DMS153 (cell line): ENCODE measurements around the gene SELPLG.
A peak's percentile ranks its signal among the peaks of the same experiment; 100 is the strongest.
"Not testable (repeated sequence)": the region's sequence is repeated elsewhere in the genome, so short reads cannot be mapped to it uniquely, and the experiment has no call there.

Experiments used
- DNase-seq: peaks from one replicate; lab custom pipeline; 2025; lab: John Stamatoyannopoulos, UW

The SELPLG gene

GRCh38 chr12:108618953-108619274 is 14.8 kb downstream of the SELPLG start:
- not testable (repeated sequence) for DNase-seq

- peak; percentile 73 for DNase-seq
These were observed 15.4 kb downstream of the SELPLG start for GRCh38 chr12:108618079-108618952.

- DNase-seq = no peak
These were observed 16.5 kb downstream of the SELPLG start for GRCh38 chr12:108616941-108617858.

GRCh38 chr12:108616359-108616758 is 17.3 kb downstream of the SELPLG start:
- no peak for DNase-seq

DNA sequence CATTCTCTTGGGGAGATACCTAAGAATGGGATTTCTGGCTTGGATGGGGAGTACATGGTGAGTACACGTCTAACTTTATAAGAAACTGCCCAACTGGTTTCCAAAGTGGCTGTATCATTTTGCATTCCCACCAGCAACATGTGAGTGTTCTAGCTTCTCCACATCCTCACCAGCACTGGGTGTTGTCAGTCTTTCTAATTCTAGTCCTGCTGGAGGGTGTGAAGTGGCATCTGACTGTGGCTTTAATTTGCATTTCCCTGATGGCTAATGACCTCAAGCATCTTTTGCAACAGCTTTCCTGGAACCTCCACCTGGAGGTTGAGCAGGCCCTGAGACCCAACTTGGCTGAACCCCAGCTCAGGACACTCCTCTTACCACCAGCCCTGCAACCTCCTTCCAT is 17.8 kb downstream of the SELPLG start:
- no peak for DNase-seq

GRCh38 chr12:108614639-108615038 is 19.1 kb downstream of the SELPLG start:
- no peak for DNase-seq

DNA sequence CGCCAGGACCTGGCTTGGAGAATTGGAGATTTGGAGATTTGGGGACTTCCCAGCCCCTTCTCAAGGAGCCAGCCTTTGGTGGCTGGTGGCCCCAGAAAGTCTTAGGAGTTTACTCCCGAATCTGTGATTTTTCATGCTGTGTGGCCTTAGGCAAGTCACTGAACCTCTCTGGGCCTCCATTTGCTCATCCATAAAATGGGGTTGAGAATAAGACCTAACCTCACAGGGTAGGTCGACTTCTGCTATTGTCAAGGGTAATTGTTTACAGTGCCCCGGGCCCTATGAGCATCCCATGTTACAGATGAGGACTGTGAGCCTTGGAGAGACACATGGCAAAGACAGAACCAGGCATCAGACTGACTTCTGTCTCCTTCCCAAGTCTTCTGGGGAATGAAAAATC is 19.7 kb downstream of the SELPLG start:
- DNase-seq = no peak

DNA sequence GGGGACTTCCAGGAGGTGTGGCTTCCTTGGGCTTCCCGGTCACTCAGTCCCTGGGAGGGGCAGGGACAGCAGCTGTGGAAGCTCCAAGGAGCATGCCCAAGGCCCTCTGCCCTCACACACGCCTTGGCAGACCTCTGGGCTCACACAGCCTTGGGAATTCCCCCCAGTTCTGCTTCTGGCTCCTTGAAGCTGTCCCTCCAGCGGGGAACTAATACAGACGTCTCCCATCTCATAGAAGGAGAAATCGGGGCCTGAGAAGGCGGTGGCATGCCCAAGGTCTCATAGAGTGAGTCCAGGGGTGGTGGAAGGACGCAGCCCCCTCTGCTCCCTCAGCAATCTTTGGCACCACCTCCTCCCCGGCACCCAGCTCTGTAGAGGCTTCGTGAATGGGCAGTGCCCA is 20.1 kb downstream of the SELPLG start:
- DNase-seq = no peak

DNA sequence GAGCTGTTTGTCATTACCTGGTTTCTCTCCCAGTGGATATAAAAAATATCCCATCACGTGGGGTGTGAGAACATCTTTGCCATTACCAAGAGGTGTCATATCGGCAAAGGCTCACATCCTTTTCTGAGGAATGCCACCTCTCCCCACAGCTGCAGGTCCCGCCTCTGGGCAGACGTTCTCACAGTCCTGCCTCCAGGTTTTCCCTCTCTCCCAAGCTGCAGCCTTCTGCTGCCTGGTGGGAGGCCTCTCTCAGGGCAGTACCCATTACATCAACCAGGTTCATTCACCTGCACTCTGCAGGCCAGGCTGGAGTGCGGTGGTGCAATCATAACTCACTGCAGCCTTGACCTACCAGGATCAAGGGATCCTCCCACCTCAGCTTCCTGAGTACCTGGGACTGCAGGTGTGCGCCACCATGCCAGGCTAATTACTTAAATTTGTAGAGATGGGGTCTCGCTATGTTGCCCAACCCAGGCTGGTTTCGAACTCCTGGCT is 20.9 kb downstream of the SELPLG start:
- DNase-seq = no peak

- no peak for DNase-seq
These were observed 21.7 kb downstream of the SELPLG start for GRCh38 chr12:108611884-108612415.

GRCh38 chr12:108610856-108611605 is 22.7 kb downstream of the SELPLG start:
- DNase-seq = no peak

DNA sequence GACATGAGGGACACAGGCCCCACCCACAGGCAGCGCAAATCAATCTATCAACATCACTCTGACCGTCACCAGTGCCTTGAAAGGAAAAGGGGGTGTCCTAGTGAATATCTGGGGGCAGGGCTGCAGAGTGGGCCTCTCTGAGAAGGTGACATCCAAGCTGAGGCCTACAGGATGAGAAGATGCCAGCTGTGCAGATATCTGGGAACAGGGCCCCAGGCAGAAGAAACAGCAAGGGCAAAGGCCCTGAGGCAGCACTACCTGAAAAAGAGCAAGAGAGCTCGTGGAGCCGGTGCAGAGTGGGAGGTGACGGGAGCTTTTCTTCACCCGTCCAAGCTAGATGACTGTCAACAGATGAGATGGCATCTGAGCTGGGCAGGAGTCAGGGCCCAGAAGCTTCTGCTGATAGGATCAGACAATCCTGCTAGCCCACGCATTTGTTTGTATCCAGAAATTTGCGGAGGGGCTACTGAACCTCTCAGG is 23.3 kb downstream of the SELPLG start:
- no peak for DNase-seq

GRCh38 chr12:108609537-108610335 is 24.0 kb downstream of the SELPLG start:
- DNase-seq = no peak

GRCh38 chr12:108608616-108609015 is 25.1 kb downstream of the SELPLG start:
- no peak for DNase-seq

DNA sequence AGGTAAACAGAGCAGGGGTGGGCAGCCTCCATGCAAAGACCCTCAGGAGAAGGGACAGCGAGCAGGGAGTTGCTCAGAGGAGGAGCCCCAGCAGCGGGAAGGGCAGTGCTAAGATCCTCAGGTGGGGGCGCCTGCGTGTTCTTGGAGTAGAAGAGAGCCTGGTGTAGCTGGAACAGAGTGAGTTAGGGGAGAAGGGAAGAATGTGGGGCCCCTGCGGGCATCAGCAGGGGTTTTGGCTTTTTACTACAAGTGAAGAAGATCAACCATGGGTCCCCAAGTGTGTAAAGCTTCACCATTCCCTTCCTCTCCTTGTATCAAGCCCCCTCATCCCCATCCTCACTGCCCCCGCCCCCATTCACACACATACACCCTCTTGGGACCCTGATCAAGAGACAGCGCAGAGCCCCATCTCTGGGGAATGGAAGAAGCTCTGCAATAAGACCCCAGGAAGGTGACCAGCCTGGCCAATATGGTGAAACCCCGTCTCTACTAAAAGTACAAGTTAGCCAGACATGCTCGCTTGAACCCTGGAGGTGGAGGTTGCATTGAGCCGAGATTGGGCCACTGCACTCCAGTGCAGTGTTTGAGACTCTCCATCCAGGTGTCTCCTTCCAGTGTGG is 25.6 kb downstream of the SELPLG start:
- DNase-seq = no peak

DNA sequence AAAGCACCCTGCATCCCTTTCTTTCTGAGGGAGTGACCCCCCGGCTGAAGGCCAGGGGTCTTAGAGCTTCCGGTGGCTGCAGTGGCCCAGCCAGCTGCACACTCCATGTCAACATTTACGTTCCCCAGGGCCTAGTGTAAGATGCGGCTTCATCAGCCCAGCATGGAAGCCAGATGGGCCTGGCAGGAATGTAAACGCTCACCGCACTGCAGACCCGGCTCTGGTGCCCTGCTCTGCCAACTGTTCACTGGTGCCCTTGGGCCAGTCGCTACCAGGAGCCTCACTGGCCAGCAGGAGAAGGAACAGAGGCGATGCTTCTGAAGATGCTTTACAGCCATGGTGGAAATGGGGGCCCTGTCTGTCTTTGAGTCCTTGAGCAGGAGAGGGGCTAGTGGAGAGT is 27.2 kb downstream of the SELPLG start:
- no peak for DNase-seq

GRCh38 chr12:108605690-108606406 is 27.8 kb downstream of the SELPLG start:
- DNase-seq = no peak

DNA sequence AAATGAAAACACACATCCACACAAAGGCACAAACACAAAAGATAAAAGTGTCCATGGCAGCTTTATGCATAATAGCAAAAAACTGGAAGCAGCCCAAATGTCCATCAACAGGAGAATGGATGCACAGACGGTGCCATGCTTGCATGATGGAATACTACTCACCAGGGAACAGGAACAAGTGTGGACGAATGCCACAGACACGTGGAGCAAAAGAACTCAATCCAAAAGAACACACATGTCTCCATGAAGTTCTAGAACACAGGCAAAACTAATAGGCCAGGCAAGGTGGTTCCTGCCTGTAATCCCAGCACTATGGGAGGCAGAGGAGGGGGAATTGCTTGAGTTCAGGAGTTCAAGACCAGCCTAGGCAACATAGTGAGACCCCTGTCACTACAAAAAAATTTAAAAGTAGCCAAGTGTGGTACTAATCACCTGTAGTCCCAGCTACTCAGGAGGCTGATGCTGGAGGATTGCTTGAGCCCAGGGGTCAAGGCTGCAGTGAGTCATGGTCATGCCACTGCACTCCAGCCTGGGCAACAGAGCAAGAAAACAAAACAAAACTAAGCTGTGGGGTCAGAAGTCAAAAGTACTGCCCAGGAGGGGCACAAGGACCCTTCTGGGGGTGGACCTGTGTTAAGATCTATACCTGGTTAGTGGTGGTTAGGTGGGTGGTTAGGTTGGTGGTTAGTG is 28.5 kb downstream of the SELPLG start:
- no peak for DNase-seq
